GM21367 (cell line): ENCODE measurements around the gene CERS3.
"Not testable (repeated sequence)": the region's sequence is repeated elsewhere in the genome, so short reads cannot be mapped to it uniquely, and the experiment has no call there.

Experiments
- ATAC-seq: cut with Tn5 transposase; IDR thresholded peaks from one replicate; pipeline ENCODE4 v1.9.1; 2021; ENCODE audit not compliant: unreplicated experiment

Gene CERS3

DNA sequence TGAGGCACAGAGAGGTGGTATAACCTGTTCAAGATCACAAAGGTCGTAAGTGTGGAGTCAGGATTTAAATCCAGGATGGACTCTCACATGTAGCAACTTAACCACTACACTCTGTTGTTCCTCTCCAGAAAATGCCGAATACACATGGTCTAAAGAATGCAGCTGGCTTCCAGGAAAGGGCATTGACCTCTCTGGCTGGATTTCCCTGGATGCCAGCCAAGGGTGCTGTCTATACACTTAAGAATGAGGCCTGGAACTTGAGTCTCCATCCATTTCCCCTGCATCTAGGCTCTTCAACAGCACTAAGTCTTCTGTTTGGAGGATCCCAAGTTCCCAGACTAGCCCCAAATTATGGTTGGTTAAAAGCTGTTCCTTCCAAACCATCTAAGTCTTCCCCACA is 60.5 kb downstream of the CERS3 start:
- no peak for ATAC-seq

DNA sequence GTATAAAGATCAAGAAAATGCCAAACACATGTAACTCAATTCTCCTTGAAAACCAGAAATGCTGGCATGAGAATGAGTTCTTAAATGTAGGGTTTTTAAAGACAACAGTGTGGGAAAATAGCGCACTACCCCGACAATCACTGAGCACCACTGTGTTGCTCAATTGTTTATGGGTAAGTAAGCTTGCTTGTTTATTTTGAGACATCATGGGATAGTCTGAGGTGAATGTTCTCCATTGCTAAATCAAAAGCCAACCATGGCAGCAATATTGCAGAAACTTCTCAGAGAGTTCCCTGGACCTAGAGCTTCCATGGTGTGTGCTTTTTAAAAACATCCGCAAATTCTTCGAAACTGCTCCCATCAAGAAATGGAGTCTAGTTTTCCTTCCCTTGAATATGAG is 62.7 kb downstream of the CERS3 start:
- ATAC-seq, result no peak

DNA sequence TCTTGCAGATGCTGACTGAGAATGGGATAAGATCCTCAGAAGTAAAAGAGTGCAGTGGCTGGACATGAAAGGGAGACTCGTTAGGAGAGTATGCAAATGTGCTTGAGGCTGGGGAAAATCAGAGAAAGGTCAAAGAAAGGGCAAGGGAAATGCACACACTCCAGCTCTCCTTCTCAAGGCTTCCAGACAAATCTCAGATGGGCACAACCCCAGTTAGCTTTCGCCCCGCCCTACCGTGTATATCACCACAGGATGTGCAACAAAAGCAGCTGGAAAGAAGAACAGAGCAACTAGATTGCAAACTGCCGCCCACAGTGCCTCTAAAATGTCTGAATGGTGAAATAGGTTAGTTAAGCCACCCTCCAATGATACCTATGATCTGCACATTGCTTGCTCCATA is 63.9 kb downstream of the CERS3 start:
- no peak for ATAC-seq

DNA sequence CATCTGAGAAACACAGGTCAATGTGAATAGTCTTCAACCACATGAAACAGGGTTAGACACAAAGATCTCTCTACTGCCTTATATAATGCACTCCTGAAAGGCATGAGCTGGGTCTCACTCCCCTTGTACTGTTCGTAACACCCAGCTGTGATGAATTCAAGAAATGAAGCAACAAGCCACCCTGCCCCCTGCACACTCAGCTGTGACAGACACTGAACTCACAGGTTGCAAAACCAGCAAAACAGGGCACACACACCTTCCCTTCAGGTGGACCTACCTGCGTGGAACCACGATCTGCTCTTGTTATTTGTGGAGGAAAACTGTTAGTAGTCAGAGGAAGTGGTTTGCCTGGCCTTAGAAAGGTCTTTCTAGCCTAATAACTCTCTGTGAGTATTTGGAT is 64.5 kb downstream of the CERS3 start:
- ATAC-seq, result no peak

DNA sequence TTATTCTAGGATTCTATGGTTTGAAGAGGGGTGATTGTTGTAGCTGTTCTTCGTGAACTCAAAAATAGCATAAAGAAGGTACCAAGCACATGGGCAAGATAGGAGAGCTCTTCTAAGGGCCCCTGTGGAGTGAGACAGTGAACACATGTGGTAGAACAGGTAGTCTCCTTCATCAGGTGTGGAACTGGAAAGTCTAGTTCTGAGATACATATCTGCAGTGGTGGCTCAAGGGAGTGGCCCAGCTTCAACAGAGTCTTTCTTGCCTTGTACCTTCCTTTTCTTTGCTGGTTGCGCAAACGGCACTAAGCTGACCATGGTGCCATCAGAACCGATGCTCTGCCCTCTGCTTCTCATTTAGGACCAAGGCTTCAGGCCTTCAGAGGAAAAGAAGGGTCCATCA is 65.2 kb downstream of the CERS3 start:
- ATAC-seq, result no peak

DNA sequence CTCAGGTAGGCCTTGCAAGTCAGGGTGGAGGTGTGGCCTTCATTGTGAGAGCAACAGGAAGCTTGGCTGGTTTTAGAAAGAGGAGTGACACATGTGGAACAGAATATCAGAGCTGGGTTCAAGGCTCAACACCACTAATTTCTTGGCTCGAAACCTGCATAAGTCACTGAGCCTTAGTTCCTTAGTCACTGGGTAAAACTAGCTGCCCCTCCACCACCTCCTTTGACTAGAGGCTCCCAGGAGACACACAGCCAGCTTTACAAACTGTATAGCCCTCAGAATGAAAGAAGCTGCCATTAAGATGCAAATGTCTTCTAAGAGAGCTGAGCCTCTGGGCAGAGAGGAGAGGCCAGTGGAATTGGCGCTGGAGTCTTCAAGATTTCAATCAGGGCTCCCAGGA is 67.7 kb downstream of the CERS3 start:
- ATAC-seq, result peak; percentile 62

DNA sequence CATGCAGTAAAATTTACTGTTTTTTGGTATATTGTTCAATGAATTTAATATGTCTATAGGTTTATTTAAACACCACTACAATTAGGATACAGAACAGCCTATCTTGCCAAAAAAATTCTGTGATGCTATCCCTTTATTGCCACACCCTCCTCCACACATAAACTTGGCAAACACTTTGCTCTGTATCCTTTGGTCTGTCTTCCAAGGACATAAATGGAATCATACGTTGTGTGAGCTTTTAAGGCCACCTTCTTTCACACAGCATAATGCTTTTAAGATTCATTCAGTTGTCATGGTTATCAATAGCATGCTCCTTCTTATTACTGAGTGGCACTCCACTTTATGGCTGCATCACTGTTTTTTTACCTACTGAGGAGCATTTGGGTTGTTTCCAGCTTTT is 71.5 kb downstream of the CERS3 start:
- no peak for ATAC-seq

DNA sequence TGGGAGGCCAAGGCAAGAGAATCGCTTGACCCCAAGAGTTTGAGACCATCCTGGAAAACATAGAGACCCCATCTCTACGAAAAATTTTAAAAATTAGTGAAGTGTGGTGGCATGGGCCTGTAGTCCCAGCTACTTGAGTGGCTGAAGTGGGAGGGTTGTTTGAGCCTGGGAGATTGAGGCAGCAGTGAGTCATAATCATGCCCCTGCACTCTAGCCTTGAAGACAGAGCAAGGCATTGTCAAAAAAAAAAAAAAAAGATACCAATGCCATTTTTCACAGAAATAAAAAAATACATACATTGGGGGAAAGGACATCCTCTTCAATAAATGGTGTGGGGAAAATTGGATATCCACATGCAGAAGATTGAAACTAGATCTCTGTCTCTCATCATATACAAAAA is 74.6 kb downstream of the CERS3 start:
- ATAC-seq, result no peak

DNA sequence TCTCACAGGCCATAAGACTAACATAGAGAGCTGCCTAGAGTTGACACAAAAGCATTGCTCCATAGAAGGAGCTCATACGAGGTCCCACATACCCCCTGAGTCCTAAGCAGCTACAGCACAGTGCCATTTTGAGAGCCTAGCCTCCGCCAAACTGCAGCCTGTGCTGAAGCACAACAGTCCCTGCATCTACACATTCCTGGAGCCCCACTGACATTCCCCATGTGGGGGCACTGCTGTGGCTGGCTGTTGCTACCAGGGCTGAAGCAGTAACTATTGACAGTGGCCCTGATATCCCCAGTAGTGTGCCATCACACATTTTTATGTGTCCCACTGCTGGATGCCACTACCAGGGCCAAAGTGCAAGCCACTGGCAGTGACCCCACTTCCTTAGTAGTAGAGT is 80.3 kb downstream of the CERS3 start:
- ATAC-seq, result no peak

DNA sequence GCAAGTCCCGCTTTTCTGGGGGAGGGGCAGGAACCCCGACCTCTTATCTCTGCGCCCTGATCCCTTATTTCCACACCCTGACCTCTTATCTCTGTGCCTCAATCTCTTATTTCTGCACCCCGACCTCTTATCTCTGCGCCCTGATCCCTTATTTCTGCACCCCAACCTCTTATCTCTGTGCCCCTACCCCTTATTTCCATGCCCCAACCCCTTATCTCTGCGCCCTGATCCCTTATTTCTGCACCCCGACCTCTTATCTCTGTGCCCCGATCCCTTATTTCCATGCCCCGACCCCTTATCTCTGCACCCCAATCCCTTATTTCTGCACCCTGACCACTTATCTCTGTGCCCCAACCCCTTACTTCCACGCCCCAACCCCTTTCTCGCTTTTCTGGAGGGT is 87.7 kb downstream of the CERS3 start:
- ATAC-seq, result not testable (repeated sequence)

DNA sequence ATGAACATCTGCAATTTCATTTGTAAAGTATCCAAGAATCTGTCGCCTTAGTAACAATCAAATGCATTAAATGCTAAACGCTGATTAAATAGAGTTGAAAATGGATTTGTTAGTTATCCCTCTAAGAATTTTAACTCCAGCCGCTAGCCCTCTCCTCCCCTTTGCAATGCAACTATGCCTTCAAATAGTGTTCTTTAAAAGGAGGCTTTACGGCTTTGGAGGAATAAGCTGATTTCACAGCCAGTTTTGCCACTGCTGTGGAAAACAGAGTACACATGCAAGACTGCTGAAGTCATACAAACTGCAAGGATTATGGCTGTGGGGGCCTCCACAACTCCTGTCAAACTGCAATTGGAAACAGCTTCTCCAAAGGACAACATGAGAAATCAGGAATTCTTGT is 89.2 kb downstream of the CERS3 start:
- no peak for ATAC-seq

DNA sequence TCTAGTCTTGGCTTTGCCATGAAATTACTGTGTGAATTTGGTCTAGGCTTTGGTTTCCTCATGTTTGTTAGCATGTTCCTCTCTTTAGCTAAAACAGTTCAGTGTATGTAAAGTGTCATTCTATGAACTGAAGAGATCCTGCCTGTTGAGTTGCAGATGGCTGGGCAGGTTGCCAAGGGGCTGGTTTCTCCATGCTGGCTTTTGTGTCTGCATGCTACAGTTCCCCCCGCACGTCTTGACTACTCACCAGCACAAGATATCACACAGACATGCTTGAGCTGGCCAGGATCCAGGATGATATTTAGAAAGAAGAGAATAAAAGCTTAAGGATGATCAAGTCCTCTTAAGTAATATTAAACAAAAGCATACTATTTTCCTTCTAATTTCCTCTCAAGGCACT is 90.2 kb downstream of the CERS3 start:
- no peak for ATAC-seq

DNA sequence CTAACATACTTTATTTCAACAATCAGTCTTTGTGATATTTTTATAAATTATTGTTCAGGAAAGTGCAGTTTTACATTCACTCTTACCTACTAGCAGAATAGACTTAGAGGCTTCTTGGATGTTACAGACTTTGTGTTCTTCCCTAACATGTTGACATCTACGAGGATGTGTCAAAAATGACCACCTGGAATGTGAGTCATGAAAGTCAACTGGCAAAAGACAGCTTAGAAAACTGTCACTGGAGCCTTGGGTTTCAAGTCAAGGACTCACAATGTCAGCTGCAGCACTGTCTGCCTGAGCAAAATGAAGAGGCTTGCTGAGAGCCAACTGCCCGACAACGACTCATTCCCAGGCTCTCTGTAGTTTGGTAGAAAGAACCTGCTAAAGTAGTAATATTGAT is 91.5 kb downstream of the CERS3 start:
- no peak for ATAC-seq

DNA sequence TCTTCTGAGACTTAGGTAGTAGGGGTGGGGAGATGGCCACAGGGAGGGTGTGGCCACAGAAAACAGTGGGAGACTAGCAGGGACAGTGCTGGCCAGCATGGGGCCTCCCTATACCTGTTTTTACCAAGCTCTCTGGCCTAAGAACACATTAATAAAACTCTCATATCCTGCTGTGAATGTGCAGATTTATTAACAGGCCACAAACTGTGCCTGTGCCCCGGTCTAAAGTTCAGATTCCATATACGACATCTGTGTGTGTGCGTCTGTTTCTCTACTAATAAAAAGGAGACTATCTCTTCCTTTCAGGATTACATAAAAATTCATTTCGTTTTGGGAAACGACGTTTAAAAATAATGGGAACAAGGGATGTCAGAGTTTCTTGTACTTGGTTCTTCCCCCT is 94.2 kb downstream of the CERS3 start:
- ATAC-seq, result no peak

DNA sequence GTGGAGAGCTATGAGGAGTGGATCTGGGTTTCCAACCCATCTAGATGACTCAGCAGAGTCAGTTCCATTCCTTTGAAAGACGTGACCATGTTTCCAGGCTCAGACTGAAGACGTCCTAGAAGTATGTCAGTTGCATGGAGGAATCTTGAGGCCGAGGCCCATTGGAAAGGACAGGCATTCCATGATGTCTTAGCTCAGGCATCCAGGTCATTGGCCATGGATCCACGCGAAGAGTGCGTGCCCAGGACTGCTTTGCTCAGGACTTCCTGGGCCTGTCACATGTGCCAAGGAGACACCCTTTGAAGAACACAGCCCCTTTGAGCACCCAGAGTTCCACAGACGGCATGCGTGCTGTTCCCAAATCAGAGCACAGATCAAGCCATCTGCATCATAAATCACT is 94.7 kb downstream of the CERS3 start:
- ATAC-seq, result no peak

DNA sequence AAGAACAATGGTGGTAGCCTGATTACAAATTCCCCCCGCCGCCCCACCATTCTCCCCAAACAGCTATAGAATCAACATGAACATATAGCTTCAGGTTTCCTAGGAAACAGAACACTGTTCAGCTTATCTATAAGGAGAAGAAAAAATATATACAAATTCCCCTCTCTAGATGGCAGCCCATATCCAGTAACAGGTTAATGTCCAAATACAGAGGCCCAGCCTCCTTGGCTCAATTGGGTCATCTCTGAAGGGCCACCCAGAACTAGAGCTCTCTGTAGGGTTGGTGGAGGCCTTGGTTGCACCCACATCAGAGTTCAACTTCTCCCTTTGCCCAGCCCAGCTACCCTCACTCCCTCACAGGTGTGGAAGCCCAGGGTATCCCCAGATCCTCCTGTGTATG is 95.4 kb downstream of the CERS3 start:
- ATAC-seq, result no peak

DNA sequence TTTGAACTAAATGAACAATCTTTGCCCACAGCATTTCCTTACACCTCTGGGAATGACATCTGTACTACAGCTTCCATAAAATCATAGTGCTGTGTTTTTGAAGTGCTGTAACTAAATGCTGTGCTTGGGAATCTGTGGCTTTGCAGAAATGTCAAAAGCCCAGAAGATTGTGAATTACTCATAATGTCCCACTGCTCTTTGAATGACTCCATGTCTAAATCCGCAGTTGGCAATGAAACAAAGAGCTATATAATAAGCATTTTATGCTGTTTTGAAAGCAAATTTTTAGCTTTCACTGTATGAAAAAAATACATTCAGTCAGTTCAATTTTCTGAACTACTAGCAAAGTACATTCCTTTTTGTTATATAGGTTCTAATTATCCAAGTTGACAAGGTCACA is 98.3 kb downstream of the CERS3 start:
- no peak for ATAC-seq

DNA sequence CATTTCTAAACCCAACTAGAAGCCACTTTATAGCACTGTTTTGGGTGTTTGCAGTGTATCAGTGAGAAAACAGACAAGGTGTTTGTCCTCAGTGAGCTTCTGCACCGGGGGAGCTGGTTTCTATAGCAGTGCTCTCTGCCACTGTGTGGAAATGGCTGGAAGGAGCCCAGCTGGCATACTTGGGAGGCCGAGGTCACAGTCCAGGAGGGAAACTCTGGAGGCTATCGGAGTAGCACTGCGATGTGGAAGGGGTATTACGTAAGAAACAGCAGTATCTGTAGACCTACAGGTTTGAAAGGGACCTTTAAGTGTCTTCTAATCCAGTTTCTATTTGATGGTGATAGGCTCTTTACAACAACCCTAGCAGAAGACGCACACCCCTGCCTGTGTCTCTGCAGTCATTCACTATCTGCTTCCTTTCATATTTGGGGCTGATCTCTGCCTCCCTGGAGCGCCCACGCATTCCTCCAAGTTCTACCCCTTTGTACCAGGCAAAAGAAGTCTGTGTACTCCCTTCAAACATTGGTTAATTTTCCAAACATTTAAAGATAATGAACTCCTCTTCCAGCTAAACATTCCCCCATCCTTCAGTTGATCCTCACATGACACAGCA is 99.5 kb downstream of the CERS3 start:
- no peak for ATAC-seq

DNA sequence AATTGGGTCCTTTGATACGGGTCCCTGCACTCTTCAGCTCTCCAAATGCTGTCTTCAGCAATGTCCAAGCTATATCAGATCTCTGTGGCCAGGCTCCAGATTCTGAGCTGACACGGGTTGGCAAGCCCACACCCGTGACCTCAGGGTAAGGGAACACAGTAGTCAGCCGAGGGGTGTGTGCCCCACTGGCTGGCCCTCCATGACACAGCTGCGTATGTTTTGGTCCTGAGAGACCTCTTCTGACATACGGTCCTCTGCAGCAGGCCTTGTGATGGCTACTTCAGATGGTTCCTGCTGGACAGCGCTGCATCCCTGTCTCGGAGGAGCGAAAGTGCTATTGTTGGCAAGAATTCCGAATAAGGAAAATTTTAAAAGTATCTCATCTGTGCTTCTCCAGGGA is 101.8 kb downstream of the CERS3 start:
- ATAC-seq, result no peak

DNA sequence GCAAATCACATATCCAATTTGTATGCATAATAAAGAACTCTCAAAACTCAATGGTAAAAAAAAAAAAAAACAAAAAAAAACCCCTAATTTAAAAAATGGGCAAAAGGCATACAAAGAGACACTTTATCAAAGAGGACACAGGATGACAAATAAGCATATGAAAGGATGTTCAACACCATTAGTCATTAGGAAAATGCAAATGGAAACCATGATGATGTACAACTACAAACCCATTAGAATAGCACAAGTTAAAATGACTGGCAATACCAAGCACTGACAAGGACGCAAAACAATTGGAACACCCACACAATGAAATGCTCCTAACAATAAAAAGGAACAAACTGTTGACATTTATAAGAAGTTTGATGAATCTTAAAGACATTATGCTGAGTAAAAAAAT is 123.6 kb downstream of the CERS3 start:
- ATAC-seq, result no peak

DNA sequence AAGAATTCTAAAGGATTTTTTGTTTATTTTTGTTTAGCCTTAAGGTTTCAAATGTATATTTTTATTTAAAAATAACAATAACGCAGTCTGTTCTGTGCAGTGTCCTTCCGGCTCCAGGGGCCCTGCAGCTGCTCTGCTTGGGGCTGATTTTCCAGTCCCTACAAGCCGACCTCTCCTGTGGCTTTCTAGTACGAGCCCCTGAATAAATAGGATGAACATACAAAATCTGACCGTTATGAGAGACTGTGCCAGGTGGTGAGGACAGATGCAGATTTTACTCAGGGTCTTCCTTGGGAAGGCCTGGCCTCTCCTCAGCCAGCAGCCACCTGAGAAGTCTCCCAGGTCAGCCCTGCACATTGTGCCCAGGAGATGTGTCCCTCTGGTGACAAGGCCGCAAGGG is 127.8 kb downstream of the CERS3 start:
- no peak for ATAC-seq

DNA sequence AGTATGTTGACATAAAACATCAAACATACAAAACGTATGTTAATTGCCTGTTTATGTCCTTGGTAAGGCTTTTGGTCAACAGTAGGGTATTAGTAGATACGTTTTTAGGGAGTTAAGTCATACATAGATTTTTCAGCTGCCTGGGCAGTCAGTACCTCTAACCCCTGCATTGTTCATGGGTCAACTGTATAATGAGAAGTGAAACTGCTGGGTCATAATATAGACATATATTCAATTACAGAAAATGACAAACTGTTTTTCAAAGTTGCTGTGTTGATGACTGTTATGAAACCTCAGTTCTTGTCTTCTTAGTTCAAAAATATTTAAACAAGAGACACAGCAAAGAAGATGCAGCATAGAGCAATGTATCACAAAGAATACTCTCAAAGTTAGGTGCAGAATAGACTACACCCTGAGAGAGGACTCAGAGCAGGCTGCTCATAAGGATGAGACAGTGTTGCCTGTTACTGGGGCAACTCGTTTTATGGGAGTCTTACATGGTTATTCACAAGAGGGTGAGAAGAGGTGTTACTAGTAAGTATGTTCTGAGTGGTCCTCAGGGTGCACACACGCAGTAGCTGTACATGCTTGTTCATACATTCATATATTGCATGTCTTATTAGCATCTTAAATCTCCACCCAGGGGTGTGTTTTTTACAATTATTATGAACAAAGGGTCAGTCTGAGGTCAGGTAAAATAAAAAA is 133.9 kb downstream of the CERS3 start:
- no peak for ATAC-seq

DNA sequence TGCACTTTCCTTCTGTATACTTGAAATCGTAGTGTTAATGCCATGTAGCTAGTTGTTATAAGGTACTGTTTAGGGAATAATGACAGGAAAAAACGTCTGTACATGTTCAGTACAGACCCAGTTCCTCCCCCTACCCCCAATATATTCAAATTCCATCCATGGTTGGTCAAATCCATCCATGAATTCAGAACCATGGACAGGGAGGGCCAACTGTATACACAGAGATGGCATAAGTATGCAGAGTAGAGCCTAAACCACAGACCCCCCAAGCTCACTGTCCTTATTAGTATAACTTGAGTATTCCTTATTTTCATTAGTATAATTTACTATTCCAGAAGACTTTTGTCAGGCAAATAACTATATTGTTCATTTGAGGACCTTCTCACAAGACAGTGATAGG is 135.7 kb downstream of the CERS3 start:
- ATAC-seq, result no peak
